GM12878 (cell line): ENCODE data around the gene ABCG2.

Experiments used
- EGR1 ChIP-seq, 2 experiments: IDR thresholded peaks; 1 replicate in 1 of 2; 2 replicates in 1 of 2; pipeline ENCODE4 v1.6.1; 2011 to 2012; ENCODE audit warnings: low read depth in 2 of 2, low read length in 2 of 2, borderline replicate concordance in 1 of 2, mild to moderate bottlenecking in 1 of 2, moderate library complexity in 1 of 2
- EP300 ChIP-seq, 2 experiments: fragments of 150-350 bp in 1 of 2; IDR thresholded peaks; 2 replicates each; pipeline ENCODE4 v1.6.1; 2011 to 2012; ENCODE audit warnings: low read depth in 2 of 2, low read length in 2 of 2, borderline replicate concordance in 1 of 2, improper control_type of control experiment in 1 of 2, inconsistent platforms in 1 of 2; ENCODE audit not compliant: control insufficient read depth in 1 of 2
- NBN ChIP-seq: fragments of 450-650 bp; IDR thresholded peaks from 2 replicates; pipeline ENCODE4 v1.6.1; 2016
- TF ChIP-seq, protein P1 (sequence below): fragments of 450-650 bp; IDR thresholded peaks from 2 replicates; pipeline ENCODE4 v1.6.1; 2017; ENCODE audit warnings: mild to moderate bottlenecking, low read depth, inconsistent platforms; ENCODE audit not compliant: poor library complexity, severe bottlenecking
- TF ChIP-seq, protein P2 (sequence below), 3 experiments: IDR thresholded peaks in 2 of 3; conservative IDR thresholded peaks in 1 of 3; 2 replicates each; pipeline ENCODE4 v1.5.1; 2011; ENCODE audit warnings: low read depth in 3 of 3, low read length in 3 of 3, mild to moderate bottlenecking in 3 of 3, control low read depth in 2 of 3, moderate library complexity in 2 of 3, inconsistent platforms in 1 of 3, mixed read lengths in 1 of 3; ENCODE audit not compliant: control insufficient read depth in 2 of 3, insufficient read depth in 1 of 3; ENCODE audit errors: extremely low read depth in 1 of 3
- TF ChIP-seq, protein P3 (sequence below): fragments of 450-650 bp; IDR thresholded peaks from 2 replicates; pipeline ENCODE4 v1.6.1; 2014; ENCODE audit warnings: mild to moderate bottlenecking

DNA sequence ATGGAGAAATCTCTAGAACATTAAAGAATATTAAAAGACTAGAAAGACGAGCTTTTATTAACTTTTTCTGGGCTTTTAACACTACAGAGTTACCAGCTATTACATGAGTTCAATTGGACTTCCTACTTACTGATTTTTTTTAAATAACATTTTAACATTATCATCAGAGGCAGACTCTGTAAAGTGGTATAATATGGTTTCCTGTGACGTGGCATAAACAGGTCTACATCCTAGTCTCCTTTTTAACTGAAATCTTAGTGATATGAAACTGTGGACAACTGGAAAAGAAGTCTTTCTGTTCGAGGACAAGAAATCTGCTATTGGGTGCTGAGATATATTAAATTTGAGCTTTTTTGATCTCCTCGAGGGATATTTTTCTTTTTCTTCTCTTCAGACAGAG, 48.7 kb upstream of the ABCG2 start:
- TF ChIP-seq EGR1 (IDR thresholded peaks at IDR 0.05; ENCODE audit: borderline replicate concordance in 1 of 2, low read depth in 2 of 2, low read length in 2 of 2), result no peak
- TF ChIP-seq, protein P1, sequence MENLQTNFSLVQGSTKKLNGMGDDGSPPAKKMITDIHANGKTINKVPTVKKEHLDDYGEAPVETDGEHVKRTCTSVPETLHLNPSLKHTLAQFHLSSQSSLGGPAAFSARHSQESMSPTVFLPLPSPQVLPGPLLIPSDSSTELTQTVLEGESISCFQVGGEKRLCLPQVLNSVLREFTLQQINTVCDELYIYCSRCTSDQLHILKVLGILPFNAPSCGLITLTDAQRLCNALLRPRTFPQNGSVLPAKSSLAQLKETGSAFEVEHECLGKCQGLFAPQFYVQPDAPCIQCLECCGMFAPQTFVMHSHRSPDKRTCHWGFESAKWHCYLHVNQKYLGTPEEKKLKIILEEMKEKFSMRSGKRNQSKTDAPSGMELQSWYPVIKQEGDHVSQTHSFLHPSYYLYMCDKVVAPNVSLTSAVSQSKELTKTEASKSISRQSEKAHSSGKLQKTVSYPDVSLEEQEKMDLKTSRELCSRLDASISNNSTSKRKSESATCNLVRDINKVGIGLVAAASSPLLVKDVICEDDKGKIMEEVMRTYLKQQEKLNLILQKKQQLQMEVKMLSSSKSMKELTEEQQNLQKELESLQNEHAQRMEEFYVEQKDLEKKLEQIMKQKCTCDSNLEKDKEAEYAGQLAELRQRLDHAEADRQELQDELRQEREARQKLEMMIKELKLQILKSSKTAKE, result no peak
- TF ChIP-seq, protein P2, sequence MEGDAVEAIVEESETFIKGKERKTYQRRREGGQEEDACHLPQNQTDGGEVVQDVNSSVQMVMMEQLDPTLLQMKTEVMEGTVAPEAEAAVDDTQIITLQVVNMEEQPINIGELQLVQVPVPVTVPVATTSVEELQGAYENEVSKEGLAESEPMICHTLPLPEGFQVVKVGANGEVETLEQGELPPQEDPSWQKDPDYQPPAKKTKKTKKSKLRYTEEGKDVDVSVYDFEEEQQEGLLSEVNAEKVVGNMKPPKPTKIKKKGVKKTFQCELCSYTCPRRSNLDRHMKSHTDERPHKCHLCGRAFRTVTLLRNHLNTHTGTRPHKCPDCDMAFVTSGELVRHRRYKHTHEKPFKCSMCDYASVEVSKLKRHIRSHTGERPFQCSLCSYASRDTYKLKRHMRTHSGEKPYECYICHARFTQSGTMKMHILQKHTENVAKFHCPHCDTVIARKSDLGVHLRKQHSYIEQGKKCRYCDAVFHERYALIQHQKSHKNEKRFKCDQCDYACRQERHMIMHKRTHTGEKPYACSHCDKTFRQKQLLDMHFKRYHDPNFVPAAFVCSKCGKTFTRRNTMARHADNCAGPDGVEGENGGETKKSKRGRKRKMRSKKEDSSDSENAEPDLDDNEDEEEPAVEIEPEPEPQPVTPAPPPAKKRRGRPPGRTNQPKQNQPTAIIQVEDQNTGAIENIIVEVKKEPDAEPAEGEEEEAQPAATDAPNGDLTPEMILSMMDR (IDR thresholded peaks at IDR 0.05 in 2 of 3, conservative IDR thresholded peaks at IDR 0.05 in 1 of 3; ENCODE audit: control insufficient read depth in 2 of 3, extremely low read depth in 1 of 3, insufficient read depth in 1 of 3, low read depth in 3 of 3, low read length in 3 of 3), result no peak
- TF ChIP-seq EP300 (IDR thresholded peaks at IDR 0.05; ENCODE audit: borderline replicate concordance in 1 of 2, control insufficient read depth in 1 of 2, low read depth in 2 of 2, low read length in 2 of 2), result no peak
- TF ChIP-seq, protein P3, sequence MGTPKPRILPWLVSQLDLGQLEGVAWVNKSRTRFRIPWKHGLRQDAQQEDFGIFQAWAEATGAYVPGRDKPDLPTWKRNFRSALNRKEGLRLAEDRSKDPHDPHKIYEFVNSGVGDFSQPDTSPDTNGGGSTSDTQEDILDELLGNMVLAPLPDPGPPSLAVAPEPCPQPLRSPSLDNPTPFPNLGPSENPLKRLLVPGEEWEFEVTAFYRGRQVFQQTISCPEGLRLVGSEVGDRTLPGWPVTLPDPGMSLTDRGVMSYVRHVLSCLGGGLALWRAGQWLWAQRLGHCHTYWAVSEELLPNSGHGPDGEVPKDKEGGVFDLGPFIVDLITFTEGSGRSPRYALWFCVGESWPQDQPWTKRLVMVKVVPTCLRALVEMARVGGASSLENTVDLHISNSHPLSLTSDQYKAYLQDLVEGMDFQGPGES, result no peak
- TF ChIP-seq NBN, result no peak
